Left ventricle myocardium inferior (tissue), 1 donor: ENCODE data around the gene GPR108. TPM values are rescaled to one million over a fixed set of nuclear protein-coding genes. Genes with fewer than 3 reads are reported as not detected.

Source experiments
- DNase-seq: peaks from one replicate; pipeline ENCODE4 v3.0.0-alpha.2; 2020
- H3K27ac ChIP-seq: fragments of 200-600 bp; replicated peaks from 2 replicates; pipeline ENCODE4 v1.8.0; 2021
- H3K27me3 ChIP-seq: fragments of 200-600 bp; 2 replicates; pipeline ENCODE4 v1.8.0; 2021; ENCODE audit warnings: low read depth
- H3K36me3 ChIP-seq: fragments of 200-600 bp; 2 replicates; pipeline ENCODE4 v1.8.0; 2021
- H3K4me1 ChIP-seq: fragments of 200-600 bp; 2 replicates; pipeline ENCODE4 v1.8.0; 2021
- H3K4me3 ChIP-seq: fragments of 200-600 bp; 2 replicates; pipeline ENCODE4 v1.8.0; 2021; ENCODE audit warnings: mild to moderate bottlenecking, moderate library complexity
- H3K9me3 ChIP-seq: fragments of 200-600 bp; replicated peaks from 2 replicates; pipeline ENCODE4 v1.8.0; 2021
- intact Hi-C: fragments of 100-400 bp; cut with micrococcal nuclease; formaldehyde crosslinking; loops from one replicate; pipeline ENCODE4 v1.11.0; 2022
- total RNA-seq: library from RNA; stranded (reverse); fragmentation: NEBNext Ultra II Directional; extraction: Animal tissue kit (Norgen Biotek cat#: 25700); gene quantifications from one replicate; pipeline ENCODE4 v1.2.1, GENCODE V29; 2021
- TF ChIP-seq, protein P1 (sequence below): fragments of 200-600 bp; IDR thresholded peaks from 2 replicates; pipeline ENCODE4 v1.8.0; 2021; ENCODE audit warnings: antibody characterized with exemption, mild to moderate bottlenecking, borderline replicate concordance
- donor health status: DM: no; HTN: yes; CAD: no; lungs with severe emphysema.

The GPR108 gene
- total RNA-seq, 1 donor from 2014 or later: 22.4 TPM

GRCh38 chr19:6706633-6706958 is 30.8 kb downstream of the GPR108 start:
- Histone ChIP-seq H3K4me3 (no peak overlapping the region), H3K36me3 (peaks cover 4% of the 10 kb centered on the region), H3K27ac (no peak overlapping the region), H3K4me1 (no peaks in the 10 kb centered on the region), H3K27me3 (peaks cover 74% of the 10 kb centered on the region), H3K9me3 (no peaks in the 10 kb centered on the region)
- TF ChIP-seq, protein P1, sequence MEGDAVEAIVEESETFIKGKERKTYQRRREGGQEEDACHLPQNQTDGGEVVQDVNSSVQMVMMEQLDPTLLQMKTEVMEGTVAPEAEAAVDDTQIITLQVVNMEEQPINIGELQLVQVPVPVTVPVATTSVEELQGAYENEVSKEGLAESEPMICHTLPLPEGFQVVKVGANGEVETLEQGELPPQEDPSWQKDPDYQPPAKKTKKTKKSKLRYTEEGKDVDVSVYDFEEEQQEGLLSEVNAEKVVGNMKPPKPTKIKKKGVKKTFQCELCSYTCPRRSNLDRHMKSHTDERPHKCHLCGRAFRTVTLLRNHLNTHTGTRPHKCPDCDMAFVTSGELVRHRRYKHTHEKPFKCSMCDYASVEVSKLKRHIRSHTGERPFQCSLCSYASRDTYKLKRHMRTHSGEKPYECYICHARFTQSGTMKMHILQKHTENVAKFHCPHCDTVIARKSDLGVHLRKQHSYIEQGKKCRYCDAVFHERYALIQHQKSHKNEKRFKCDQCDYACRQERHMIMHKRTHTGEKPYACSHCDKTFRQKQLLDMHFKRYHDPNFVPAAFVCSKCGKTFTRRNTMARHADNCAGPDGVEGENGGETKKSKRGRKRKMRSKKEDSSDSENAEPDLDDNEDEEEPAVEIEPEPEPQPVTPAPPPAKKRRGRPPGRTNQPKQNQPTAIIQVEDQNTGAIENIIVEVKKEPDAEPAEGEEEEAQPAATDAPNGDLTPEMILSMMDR: no peak
- intact Hi-C loops: no loop called here
- no peak for DNase-seq

- Histone ChIP-seq H3K36me3 (peaks cover 4% of the 10 kb centered on the region), H3K4me1 (no peaks in the 10 kb centered on the region), H3K4me3 (no peak overlapping the region), H3K27ac (no peak overlapping the region), H3K9me3 (no peaks in the 10 kb centered on the region), H3K27me3 (peaks cover 69% of the 10 kb centered on the region)
- DNase-seq: no peak
- TF ChIP-seq, protein P1: no peak
- intact Hi-C loops: no loop called here
These were observed 31.3 kb downstream of the GPR108 start for GRCh38 chr19:6705931-6706632.

- H3K27me3 ChIP-seq: peaks cover 24% of the 10 kb centered on the region
- DNase-seq: no peak
- no peaks in the 10 kb centered on the region for H3K9me3 ChIP-seq
- H3K27ac ChIP-seq: no peak overlapping the region
- peaks cover 4% of the 10 kb centered on the region for H3K36me3 ChIP-seq
- H3K4me1 ChIP-seq: no peaks in the 10 kb centered on the region
- TF ChIP-seq, protein P1: no peak
- intact Hi-C loops: no loop called here
- H3K4me3 ChIP-seq: no peak overlapping the region
These were observed 36.6 kb downstream of the GPR108 start for GRCh38 chr19:6700586-6701316.

- Histone ChIP-seq H3K4me1 (no peaks in the 10 kb centered on the region), H3K9me3 (no peaks in the 10 kb centered on the region), H3K27ac (no peak overlapping the region), H3K36me3 (peaks cover 4% of the 10 kb centered on the region), H3K27me3 (peaks cover 24% of the 10 kb centered on the region), H3K4me3 (no peak overlapping the region)
- intact Hi-C loops: no loop called here
- no peak for DNase-seq
- TF ChIP-seq, protein P1: no peak
These were observed 37.4 kb downstream of the GPR108 start for GRCh38 chr19:6699935-6700334.

- Histone ChIP-seq H3K36me3 (peaks cover 5% of the 10 kb centered on the region), H3K27me3 (peaks cover 21% of the 10 kb centered on the region), H3K4me1 (no peaks in the 10 kb centered on the region), H3K9me3 (no peaks in the 10 kb centered on the region), H3K27ac (no peak overlapping the region), H3K4me3 (no peak overlapping the region)
- no peak for DNase-seq
- TF ChIP-seq, protein P1: no peak
- intact Hi-C loops: no loop called here
These were observed 40.1 kb downstream of the GPR108 start for GRCh38 chr19:6697291-6697690.
